GM18511 (cell line): Measurements from ENCODE around the gene EPB42.

Experiments used
- ATAC-seq: cut with Tn5 transposase; IDR thresholded peaks from one replicate; pipeline ENCODE4 v1.9.1; 2021; ENCODE audit warnings: mild to moderate bottlenecking, moderate library complexity; ENCODE audit not compliant: unreplicated experiment

EPB42 gene

GRCh38 chr15:43220991-43221403 lies at the start of gene EPB42:
Gene EPB42 (minus strand): TSS chr15:43221018. CDS start chr15:43220825, 193 bp downstream.
- ATAC-seq, result no peak

GRCh38 chr15:43270113-43270665 lies 49.4 kb upstream of the EPB42 start:
- no peak for ATAC-seq

- ATAC-seq, result no peak
Measured at GRCh38 chr15:43268111-43269105, 47.6 kb upstream of the EPB42 start.

GRCh38 chr15:43267439-43267838 lies 46.6 kb upstream of the EPB42 start:
- ATAC-seq, result no peak

- no peak for ATAC-seq
Measured at GRCh38 chr15:43266834-43267233, 46.0 kb upstream of the EPB42 start, which contains the start of gene TGM5. Gene TGM5 (minus strand): TSS chr15:43266928. CDS start chr15:43266849, 79 bp downstream.

- no peak for ATAC-seq
Measured at GRCh38 chr15:43266386-43266785, 45.6 kb upstream of the EPB42 start.

GRCh38 chr15:43260011-43260615 lies 39.3 kb upstream of the EPB42 start:
- ATAC-seq, result no peak

- no peak for ATAC-seq
Measured at GRCh38 chr15:43258781-43259180, 38.0 kb upstream of the EPB42 start.

- ATAC-seq, result no peak
Measured at GRCh38 chr15:43256341-43256740, 35.5 kb upstream of the EPB42 start.

- no peak for ATAC-seq
Measured at GRCh38 chr15:43255376-43255775, 34.6 kb upstream of the EPB42 start.

GRCh38 chr15:43253431-43254403 lies 32.9 kb upstream of the EPB42 start:
- peak; percentile 58 for ATAC-seq

- no peak for ATAC-seq
Measured at GRCh38 chr15:43251871-43252250, 31.0 kb upstream of the EPB42 start.

GRCh38 chr15:43251185-43251870 lies 30.5 kb upstream of the EPB42 start:
- no peak for ATAC-seq

- ATAC-seq, result no peak
Measured at GRCh38 chr15:43250785-43251184, 30.0 kb upstream of the EPB42 start.

GRCh38 chr15:43249699-43250203 lies 28.9 kb upstream of the EPB42 start:
- peak; percentile 51 for ATAC-seq

GRCh38 chr15:43249236-43249635 lies 28.4 kb upstream of the EPB42 start:
- peak; percentile 18 for ATAC-seq

GRCh38 chr15:43246261-43246774 lies 25.5 kb upstream of the EPB42 start:
- no peak for ATAC-seq

- ATAC-seq, result no peak
Measured at GRCh38 chr15:43244092-43244491, 23.3 kb upstream of the EPB42 start.

- no peak for ATAC-seq
Measured at GRCh38 chr15:43243020-43243645, 22.3 kb upstream of the EPB42 start.
